Measurements from ENCODE around the gene DCT. TPM values are rescaled to one million over a fixed set of nuclear protein-coding genes. Genes with fewer than 3 reads are reported as not detected.

Gene DCT
- total RNA-seq, 2 donors from 2014 or later = 0.11 to 0.39 TPM

DNA sequence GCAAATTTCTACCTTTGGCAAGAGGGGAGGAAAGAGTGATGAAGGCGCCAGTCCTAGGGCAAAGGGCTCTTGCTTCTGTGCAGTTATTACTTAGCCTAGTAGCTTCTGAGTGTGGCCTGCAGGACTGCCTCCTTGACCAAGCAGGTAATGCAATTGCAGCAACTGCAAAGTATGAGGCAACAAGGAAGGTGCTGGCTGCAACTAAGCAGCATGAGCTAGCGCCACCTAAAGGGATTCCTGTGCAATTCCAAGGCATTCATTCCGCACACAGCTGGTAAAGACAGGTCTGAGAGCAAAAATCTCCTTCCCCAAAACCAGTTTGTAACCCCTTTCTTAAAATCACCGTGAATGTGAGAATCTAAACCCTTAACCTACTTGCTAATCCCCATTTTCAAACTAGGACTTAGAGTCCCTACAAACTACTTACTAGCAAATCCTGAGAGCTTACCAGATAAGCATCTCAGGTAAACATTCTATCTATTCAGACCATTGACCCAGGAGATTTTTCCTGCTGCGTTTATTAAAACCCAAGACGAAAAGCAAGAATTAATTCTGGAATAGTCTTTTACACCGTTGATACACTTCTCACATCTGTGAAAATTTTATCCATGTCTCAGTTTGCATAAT lies 62.9 kb downstream of the DCT start:
- no peaks in the 10 kb centered on the region for H3K36me3 ChIP-seq
- peaks cover 0 to 18% of the 10 kb centered on the region in 2 donors for H3K9me3 ChIP-seq
- H3K27ac ChIP-seq = no peak overlapping the region

DNA sequence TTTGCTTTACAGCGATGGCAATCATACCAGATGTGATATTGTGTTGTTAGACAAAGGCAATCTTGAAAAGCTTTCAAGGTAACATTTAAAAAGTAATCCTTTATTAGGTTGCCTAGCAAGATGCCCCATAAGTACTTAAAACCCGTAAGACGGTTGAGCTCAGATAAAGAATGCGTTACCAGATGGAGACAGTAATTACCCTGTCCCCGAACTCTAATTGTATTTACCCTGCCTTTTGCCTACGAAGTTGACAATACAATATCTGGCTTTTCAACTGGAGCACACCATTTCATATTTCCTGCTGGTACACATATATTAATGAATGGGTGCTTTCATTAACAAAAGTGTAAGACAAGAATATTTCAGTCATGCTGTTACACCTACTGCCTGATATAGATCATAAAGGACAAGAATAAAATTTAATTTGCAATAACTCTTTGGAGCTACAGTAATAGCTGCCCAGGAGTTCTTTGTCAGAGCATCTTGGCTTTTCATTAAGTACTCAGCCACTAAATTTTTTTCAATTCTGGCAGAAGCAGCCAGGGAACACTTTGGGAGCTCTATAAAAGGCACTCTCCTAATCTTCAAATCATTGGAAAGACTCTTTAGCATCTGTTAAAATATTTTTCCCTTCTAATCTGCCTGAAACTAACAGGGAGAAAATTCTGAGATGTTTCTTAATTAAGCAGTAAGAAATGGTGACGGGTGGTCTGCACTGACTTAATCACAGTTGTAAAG lies 63.8 kb downstream of the DCT start:
- DNase-seq (ENCODE audit: low spot score) = no peak
- TF ChIP-seq, protein P1, sequence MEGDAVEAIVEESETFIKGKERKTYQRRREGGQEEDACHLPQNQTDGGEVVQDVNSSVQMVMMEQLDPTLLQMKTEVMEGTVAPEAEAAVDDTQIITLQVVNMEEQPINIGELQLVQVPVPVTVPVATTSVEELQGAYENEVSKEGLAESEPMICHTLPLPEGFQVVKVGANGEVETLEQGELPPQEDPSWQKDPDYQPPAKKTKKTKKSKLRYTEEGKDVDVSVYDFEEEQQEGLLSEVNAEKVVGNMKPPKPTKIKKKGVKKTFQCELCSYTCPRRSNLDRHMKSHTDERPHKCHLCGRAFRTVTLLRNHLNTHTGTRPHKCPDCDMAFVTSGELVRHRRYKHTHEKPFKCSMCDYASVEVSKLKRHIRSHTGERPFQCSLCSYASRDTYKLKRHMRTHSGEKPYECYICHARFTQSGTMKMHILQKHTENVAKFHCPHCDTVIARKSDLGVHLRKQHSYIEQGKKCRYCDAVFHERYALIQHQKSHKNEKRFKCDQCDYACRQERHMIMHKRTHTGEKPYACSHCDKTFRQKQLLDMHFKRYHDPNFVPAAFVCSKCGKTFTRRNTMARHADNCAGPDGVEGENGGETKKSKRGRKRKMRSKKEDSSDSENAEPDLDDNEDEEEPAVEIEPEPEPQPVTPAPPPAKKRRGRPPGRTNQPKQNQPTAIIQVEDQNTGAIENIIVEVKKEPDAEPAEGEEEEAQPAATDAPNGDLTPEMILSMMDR (IDR thresholded peaks at IDR 0.05) = no peak
- no peak overlapping the region for H3K27ac ChIP-seq
- no peaks in the 10 kb centered on the region for H3K27me3 ChIP-seq
- H3K4me3 ChIP-seq = no peak overlapping the region
- H3K4me1 ChIP-seq = no peaks in the 10 kb centered on the region
- H3K9me3 ChIP-seq = peaks cover 0 to 11% of the 10 kb centered on the region in 2 donors
- H3K36me3 ChIP-seq = no peaks in the 10 kb centered on the region

More for the DNA sequence above, 62.9 kb downstream of the DCT start:
- Histone ChIP-seq H3K4me1 (no peaks in the 10 kb centered on the region), H3K27me3 (no peaks in the 10 kb centered on the region), H3K4me3 (no peak overlapping the region)
- no peak for DNase-seq (ENCODE audit: low spot score)
- TF ChIP-seq, protein P1 (IDR thresholded peaks at IDR 0.05) = no peak

DNA sequence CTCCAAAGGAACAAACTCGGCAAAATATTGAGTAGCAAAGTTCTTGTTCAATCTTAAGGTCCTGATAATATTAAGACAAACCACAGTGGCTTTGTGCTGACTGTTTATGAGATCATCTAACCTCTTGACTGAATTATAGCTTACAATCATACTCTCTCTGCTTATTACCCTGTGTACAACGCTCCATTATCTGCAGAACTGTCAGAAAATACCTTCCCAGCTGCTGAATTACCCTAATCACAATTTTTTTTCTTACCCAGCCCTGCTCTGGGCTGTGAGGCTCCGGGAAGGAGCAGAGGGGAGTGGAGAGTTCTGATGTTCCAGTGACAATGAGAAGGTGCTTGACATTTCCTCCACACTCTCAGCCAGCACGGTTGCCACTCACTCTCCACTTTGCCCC lies 64.8 kb downstream of the DCT start:
- H3K4me3 ChIP-seq = no peak overlapping the region
- H3K36me3 ChIP-seq = no peaks in the 10 kb centered on the region
- no peak overlapping the region for H3K27ac ChIP-seq
- TF ChIP-seq, protein P1 (IDR thresholded peaks at IDR 0.05) = no peak
- no peaks in the 10 kb centered on the region for H3K4me1 ChIP-seq
- peaks cover 0 to 11% of the 10 kb centered on the region in 2 donors for H3K9me3 ChIP-seq
- no peak for DNase-seq (ENCODE audit: low spot score)
- H3K27me3 ChIP-seq = no peaks in the 10 kb centered on the region

DNA sequence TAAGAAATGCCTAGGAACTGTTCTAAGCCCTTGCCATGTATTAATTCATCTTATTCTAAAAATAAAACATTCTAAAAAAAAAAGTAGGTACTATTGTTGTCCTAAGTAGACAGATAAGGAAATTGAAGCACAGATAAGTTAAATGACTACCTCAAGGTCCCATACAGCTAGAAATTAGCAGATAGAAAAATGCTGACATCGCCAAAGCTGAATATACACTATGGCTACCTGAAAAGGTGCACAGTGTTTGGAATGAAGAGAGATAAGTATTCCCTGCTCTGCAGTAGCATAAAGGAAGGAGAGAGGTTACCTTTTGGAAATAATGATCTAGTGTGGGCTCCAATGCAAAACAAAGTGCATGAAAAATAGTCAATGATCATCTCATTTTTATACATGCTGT lies 65.3 kb downstream of the DCT start:
- Histone ChIP-seq H3K27me3 (no peaks in the 10 kb centered on the region), H3K4me1 (no peaks in the 10 kb centered on the region), H3K4me3 (no peak overlapping the region), H3K27ac (no peak overlapping the region), H3K36me3 (no peaks in the 10 kb centered on the region), H3K9me3 (peaks cover 0 to 11% of the 10 kb centered on the region in 2 donors)
- DNase-seq (ENCODE audit: low spot score) = no peak
- TF ChIP-seq, protein P1 (IDR thresholded peaks at IDR 0.05) = no peak

DNA sequence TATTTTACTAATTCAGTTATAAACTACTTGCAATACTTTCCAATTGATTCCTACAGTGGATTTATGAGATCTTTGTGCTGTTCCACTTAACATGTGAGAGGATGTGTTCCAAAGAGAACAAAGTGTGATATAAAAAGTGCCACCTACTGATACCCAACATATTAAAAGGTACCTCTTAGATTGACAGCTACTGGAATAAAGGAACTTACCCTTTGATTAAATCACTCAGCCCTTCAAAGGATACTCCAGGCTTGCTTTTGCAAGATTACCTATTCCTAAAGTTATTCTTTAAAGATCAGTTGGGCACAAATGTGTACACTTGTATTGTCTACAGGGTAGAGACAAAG lies 65.9 kb downstream of the DCT start:
- H3K36me3 ChIP-seq = no peaks in the 10 kb centered on the region
- TF ChIP-seq, protein P1 (IDR thresholded peaks at IDR 0.05) = no peak
- peaks cover 0 to 11% of the 10 kb centered on the region in 2 donors for H3K9me3 ChIP-seq
- no peak overlapping the region for H3K4me3 ChIP-seq
- no peaks in the 10 kb centered on the region for H3K4me1 ChIP-seq
- no peak overlapping the region for H3K27ac ChIP-seq
- no peaks in the 10 kb centered on the region for H3K27me3 ChIP-seq
- no peak for DNase-seq (ENCODE audit: low spot score)

Measured in right atrium auricular region (tissue), 2 donors.